ENCODE results near the gene NPHP3.
"Not testable (repeated sequence)": the region's sequence is repeated elsewhere in the genome, so short reads cannot be mapped to it uniquely, and the experiment has no call there.

The NPHP3 gene, protein sequence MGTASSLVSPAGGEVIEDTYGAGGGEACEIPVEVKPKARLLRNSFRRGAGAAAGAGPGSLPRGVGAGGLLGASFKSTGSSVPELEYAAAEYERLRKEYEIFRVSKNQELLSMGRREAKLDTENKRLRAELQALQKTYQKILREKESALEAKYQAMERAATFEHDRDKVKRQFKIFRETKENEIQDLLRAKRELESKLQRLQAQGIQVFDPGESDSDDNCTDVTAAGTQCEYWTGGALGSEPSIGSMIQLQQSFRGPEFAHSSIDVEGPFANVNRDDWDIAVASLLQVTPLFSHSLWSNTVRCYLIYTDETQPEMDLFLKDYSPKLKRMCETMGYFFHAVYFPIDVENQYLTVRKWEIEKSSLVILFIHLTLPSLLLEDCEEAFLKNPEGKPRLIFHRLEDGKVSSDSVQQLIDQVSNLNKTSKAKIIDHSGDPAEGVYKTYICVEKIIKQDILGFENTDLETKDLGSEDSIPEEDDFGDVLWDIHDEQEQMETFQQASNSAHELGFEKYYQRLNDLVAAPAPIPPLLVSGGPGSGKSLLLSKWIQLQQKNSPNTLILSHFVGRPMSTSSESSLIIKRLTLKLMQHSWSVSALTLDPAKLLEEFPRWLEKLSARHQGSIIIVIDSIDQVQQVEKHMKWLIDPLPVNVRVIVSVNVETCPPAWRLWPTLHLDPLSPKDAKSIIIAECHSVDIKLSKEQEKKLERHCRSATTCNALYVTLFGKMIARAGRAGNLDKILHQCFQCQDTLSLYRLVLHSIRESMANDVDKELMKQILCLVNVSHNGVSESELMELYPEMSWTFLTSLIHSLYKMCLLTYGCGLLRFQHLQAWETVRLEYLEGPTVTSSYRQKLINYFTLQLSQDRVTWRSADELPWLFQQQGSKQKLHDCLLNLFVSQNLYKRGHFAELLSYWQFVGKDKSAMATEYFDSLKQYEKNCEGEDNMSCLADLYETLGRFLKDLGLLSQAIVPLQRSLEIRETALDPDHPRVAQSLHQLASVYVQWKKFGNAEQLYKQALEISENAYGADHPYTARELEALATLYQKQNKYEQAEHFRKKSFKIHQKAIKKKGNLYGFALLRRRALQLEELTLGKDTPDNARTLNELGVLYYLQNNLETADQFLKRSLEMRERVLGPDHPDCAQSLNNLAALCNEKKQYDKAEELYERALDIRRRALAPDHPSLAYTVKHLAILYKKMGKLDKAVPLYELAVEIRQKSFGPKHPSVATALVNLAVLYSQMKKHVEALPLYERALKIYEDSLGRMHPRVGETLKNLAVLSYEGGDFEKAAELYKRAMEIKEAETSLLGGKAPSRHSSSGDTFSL (N-terminal part only)

GRCh38 chr3:132722165-132723023 is at the start of gene NPHP3:
Gene NPHP3, minus strand, starts transcription at chr3:132722409. Its CDS starts 54 bp downstream, at chr3:132722355.
- peak; percentile 62 for DNase-seq

DNA sequence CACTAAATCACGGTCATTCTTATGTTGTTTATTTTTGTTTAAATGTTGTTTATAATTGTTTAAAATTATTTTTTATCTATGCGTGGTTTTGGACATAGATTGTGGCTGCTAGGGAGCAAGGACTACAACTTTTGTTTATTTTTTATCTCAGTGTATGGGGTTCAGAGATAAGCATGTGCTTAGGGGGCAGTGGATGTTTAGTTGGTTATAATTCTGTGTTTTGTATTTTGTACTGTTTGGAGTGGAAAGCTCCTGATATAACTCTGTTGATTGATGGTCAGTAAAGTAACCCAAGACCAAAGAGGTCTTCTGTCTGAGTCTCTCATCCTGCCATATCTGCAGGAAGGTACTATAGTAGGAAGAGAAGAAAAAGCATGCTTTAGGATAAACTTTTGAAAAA is 36.5 kb upstream of the NPHP3 start:
- DNase-seq, result no peak

GRCh38 chr3:132756108-132756650 is 34.0 kb upstream of the NPHP3 start:
- DNase-seq, result no peak

GRCh38 chr3:132753946-132754345 is 31.7 kb upstream of the NPHP3 start:
- DNase-seq, result no peak

DNA sequence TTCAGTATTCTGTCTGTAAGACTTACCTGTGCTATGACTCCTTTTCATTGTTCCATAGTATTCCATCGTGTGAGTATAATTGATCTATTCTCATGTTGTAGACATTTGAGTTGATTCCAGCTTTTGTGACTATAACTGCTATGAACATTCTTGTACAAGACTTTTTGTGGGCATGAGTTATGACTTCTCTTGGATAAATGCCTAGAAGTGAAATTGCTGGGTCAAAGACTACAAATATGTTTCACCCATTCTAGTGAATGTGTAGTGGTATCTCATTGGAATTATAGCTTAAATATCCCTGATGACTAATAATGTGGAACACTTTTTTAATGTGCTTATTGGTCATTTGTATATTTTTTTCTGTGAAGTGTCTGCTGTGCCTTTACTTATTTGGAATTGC is 27.6 kb upstream of the NPHP3 start:
- no peak for DNase-seq

DNA sequence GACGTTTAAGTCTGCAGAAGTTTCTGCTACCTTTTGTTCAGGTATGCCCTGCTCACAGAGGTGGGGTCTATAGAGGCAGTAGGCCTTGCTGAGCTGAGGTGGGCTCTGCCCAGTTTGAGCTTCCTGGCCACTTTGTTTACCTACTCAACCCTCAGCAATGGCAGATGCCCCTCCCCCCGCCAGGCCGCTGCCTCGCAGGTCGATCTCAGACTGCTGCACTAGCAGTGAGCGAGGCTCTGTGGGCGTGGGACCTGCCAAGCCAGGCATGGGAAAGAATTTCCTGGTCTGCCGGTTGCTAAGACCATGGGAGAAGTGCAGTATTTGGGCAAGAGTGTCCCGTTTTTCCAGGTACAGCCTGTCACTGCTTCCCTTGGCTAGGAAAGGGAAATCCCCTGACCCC is 24.5 kb upstream of the NPHP3 start:
- not testable (repeated sequence) for DNase-seq

DNA sequence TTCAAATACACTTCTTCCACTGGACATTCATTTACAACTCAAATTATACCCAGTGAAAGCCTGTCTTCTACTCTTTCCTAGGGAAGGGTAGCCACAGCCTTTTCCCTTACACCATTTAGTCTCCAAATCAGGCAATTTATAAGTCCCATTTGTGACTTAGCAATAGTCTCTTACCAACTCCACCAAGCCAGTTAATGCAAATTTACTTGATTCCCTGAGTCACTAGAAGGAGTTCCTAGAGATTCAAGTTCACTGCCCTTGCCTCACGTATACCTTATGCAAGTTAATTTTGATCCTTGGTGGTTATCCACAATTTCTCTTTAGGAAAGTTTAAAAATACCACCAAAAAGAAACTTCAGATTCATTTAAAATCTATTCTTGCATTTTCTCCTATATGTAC is 16.1 kb upstream of the NPHP3 start:
- DNase-seq, result no peak

DNA sequence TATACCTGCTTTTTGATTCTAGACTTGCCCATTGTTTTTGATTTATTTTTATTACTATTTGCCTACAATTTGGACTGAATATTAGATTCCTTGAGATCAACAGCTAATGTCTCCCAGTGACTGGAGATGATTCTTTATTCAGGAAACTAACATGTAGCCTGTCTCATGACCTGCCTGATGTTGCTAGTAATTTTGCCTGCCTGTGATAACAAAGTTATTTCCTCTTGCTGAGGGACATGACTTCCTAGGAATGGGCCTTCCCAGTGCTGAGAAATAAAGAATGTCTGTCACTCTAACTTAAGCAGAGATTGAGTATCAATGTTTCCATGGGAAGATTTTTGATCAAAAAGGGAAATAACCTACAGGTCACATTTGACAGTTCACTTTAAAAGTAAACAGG is 13.4 kb upstream of the NPHP3 start:
- no peak for DNase-seq

DNA sequence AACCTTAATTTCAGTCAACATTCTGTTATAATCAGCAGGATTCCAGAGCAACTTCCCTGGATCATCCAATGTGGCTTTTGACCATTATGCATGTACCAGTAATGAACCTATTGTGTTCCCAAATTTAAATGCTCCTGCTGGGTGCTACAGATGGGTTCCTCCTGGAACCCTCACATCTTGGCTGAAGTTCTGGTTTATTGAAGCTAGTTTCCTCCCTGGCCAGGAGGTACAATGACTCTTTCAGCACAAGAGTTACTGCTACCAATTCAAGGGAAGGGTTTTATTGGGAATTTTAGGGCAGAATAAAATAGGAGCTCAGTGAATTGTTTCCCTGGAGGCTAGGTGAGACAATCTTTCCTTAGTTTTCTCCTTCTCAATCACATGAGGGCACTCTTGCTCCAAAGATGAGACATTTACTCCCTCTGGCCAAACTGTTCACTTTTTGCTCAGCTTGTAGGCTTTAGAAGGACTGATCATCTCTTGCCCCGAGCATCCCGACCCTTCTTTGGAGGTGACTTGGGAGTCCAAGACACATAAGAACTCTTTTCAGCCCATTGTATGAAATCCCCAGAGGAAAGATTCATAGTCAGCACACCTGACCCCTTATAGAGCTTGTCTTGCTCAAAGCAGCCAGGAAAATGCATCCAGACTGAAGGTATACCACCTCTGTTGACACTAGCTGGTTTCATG is 8.8 kb upstream of the NPHP3 start:
- no peak for DNase-seq

DNA sequence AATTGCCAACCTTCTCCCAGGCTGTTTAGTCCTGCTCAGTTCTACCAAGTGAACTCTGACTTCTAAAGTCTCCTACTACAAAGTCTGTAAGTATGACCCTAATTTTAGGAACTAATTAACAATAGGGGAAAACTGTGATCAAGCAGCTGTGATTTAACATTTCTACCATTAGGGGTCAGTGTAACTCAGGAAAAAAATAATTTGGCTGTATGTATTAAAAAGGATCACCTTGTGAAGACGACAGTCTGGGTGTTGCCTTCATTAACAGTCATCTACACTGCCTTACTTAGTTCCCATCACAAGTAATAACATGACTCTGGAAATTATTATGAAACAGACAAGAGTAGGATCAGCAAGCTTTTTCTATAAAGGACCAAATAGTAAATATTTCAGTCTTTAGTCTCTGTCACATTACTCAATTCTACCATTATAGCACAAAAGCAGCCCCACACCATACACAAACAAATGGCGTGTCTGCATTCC is 4.2 kb upstream of the NPHP3 start:
- no peak for DNase-seq

DNA sequence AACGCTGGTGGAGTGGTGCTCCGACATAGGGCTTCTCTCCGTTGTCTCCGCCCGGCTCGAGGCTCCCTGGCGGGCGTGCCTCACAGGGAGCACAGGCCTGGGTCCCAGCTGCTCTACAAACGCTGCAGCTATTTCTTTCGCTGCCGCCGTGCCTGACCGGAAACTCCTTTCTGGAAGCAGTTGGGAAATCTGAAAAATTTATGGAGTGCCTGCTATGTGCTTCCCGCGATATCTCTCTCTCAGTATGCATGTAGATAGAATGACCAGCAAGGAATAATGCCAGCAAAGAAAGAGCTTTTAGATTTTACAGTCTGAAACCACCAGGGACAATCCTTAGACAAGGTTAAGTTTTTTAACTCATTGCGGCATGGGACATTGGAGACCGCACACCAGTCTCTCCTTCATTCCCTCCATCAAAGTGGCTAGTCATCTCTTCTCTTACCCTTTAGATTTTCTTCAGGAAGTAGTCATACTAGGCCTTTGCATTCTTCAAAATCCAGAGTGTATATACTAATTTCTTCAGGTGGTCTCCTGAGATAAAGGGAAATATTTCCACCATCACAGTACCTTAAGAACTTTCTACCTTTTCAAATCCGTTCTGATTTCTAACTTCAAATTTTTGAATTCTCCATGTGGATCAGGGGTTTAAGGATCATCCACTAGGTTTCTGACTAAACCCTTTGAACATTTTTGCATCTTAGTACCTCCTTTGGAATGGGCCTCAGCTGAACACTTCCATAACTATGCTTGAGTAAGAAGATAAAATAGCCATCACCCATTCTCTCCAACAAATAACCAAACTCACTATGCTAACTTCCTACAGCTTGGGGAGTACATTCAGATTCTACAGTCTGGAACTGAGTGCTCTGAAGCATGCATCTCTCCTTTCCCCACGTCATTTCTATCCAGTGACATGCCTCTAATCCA is 1.1 kb upstream of the NPHP3 start:
- DNase-seq, result no peak

DNA sequence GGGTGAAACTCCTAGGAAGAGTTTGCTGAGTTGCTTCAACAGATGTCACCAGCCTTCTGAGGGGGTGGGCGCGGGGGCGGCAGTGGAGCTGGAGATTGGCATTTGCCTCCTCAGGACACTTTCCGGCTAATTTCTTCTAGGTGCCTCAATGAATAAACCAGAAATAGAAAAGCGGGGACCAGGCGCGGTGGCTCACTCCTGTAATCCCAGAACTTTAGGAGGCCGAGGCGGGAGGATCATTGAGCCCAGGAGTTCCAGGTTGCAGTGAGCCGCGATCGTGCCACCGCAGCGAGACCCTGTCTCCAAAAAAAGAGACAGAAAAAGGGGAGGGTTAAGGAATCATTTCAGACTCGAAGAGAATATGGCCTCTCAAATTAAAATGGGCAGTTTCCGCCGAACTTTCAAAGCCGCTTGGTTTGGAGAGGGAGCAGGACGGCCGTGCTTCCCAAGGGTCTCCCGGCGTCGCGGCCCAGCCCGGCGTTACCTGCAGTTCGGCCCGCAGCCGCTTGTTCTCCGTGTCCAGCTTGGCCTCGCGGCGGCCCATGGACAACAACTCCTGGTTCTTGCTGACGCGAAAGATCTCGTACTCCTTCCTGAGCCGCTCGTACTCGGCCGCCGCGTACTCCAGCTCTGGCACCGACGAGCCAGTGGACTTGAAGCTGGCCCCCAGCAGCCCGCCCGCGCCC is 587 bp downstream of the NPHP3 start:
- no peak for DNase-seq

GRCh38 chr3:132720228-132720627 is 2.0 kb downstream of the NPHP3 start:
- DNase-seq, result no peak

GRCh38 chr3:132716372-132716771 is 5.8 kb downstream of the NPHP3 start:
- no peak for DNase-seq

DNA sequence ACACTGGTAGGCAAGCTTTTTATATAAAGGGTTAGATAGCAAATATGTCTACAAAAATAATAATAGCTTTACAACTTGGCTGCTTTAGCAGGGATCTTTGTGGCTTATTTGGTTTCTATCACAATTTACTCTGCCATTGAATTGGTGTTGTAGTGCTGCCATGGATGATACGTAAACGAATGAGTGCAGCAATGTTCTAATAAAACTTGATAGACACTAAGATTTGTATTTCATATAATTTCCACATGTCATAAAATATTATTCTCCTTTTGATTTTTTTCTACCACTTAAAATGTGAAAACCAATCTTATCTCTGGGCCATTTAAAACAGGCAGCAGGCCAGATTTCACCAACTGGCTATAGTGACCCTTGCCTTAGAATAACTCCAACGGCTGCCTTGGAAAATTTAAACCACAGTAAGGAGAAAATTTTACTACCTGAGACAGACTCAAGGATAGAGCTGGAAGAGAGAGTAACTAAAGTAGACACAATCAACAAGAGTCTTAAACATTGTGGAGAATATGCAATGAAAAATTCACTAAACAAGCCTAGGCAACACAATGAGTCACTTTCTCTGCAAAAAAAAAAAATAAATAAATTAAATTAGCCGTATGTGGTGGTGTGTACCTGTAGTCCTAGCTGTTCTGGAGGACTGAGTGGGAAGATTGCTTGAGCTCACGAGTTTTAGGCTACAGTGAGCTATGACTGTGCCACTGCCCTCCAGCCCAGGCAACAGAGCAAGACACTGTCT is 8.1 kb downstream of the NPHP3 start:
- no peak for DNase-seq

- no peak for DNase-seq
Observed at GRCh38 chr3:132710311-132710710, 11.9 kb downstream of the NPHP3 start.

GRCh38 chr3:132709761-132710160 is 12.4 kb downstream of the NPHP3 start:
- DNase-seq, result no peak

DNA sequence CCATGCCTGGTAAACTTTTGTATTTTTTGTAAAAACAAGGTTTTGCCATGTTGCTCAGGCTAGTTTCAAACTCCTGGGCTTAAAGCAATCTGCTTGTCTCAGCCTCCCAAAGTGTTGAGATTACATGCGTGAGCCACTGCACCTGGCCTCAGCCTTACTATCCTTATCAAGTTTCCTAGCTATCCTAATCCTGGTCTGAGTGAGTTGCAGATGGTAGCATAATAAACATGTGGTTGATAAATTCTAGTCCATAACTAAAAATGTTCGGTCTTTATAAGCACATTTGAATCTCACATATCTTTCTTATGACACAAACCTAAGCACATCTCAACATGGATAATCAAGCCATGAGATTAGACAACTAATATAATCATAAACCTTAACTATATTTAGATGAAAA is 18.5 kb downstream of the NPHP3 start:
- DNase-seq, result no peak

All from KG1 (cell line).